GM12891 (cell line): Measurements from ENCODE around the gene MAGI3.

ENCODE experiments used
- PAX5 ChIP-seq: IDR thresholded peaks from 2 replicates; pipeline ENCODE4 v1.6.1; 2011; ENCODE audit warnings: low read length, moderate library complexity, mild to moderate bottlenecking; ENCODE audit not compliant: insufficient read depth, severe bottlenecking
- POLR2A ChIP-seq: IDR thresholded peaks from 2 replicates; pipeline ENCODE4 v1.6.1; 2011; ENCODE audit warnings: low read depth, low read length, control low read depth
- POLR2AphosphoS5 ChIP-seq: IDR thresholded peaks from 2 replicates; pipeline ENCODE4 v1.6.1; 2011; ENCODE audit warnings: low read depth, low read length, control low read depth
- SPI1 ChIP-seq: IDR thresholded peaks from 2 replicates; pipeline ENCODE4 v1.6.1; 2011; ENCODE audit warnings: low read depth, low read length, control low read depth
- TAF1 ChIP-seq: IDR thresholded peaks from 2 replicates; pipeline ENCODE4 v1.6.1; 2011; ENCODE audit warnings: low read depth, low read length, control low read depth

- no peak for TF ChIP-seq POLR2A
- no peak for TF ChIP-seq POLR2AphosphoS5
- TF ChIP-seq TAF1: no peak
- no peak for TF ChIP-seq PAX5
- no peak for TF ChIP-seq SPI1
Observed at GRCh38 chr1:113732802-113733201, 342.5 kb downstream of the MAGI3 start.
